ENCODE results near the gene COL15A1. TPM values are rescaled to one million over a fixed set of nuclear protein-coding genes. Genes with fewer than 3 reads are reported as not detected.

The COL15A1 gene
- total and polyA plus RNA-seq, 2 of the 13 experiments (the other 11 are each of a cell fraction or from before 2014, with no cell fraction given): not detected

- TF ChIP-seq, protein P1, sequence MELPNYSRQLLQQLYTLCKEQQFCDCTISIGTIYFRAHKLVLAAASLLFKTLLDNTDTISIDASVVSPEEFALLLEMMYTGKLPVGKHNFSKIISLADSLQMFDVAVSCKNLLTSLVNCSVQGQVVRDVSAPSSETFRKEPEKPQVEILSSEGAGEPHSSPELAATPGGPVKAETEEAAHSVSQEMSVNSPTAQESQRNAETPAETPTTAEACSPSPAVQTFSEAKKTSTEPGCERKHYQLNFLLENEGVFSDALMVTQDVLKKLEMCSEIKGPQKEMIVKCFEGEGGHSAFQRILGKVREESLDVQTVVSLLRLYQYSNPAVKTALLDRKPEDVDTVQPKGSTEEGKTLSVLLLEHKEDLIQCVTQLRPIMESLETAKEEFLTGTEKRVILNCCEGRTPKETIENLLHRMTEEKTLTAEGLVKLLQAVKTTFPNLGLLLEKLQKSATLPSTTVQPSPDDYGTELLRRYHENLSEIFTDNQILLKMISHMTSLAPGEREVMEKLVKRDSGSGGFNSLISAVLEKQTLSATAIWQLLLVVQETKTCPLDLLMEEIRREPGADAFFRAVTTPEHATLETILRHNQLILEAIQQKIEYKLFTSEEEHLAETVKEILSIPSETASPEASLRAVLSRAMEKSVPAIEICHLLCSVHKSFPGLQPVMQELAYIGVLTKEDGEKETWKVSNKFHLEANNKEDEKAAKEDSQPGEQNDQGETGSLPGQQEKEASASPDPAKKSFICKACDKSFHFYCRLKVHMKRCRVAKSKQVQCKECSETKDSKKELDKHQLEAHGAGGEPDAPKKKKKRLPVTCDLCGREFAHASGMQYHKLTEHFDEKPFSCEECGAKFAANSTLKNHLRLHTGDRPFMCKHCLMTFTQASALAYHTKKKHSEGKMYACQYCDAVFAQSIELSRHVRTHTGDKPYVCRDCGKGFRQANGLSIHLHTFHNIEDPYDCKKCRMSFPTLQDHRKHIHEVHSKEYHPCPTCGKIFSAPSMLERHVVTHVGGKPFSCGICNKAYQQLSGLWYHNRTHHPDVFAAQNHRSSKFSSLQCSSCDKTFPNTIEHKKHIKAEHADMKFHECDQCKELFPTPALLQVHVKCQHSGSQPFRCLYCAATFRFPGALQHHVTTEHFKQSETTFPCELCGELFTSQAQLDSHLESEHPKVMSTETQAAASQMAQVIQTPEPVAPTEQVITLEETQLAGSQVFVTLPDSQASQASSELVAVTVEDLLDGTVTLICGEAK (IDR thresholded peaks at IDR 0.05): no peak
- TF ChIP-seq, protein P1 (CRISPR knock-in tag; IDR thresholded peaks at IDR 0.05): no peak
Observed at GRCh38 chr9:98977813-98978212, 34.1 kb downstream of the COL15A1 start (continued).

- H4K20me1 ChIP-seq (ENCODE audit: insufficient read depth, low read length): no peaks in the 10 kb centered on the region
- no peak for FAIRE-seq
- H3K79me2 ChIP-seq (ENCODE audit: insufficient read depth, low read length): no peaks in the 10 kb centered on the region
- ChIA-PET POLR2A (no interaction called here), CTCF (ENCODE audit: low intra/inter-chr PET ratio, low total read pairs) (no interaction called here)
- no peaks in the 10 kb centered on the region for H3K36me3 ChIP-seq (replicated peaks in 1 of 2; ENCODE audit: control insufficient read depth in 1 of 2, insufficient read depth in 2 of 2, low read length in 2 of 2)
- H3K9me3 ChIP-seq (ENCODE audit: low read length): no peaks in the 10 kb centered on the region
- peaks cover 6% of the 10 kb centered on the region for H3K4me1 ChIP-seq (ENCODE audit: insufficient read depth, low read length)
- H2AFZ ChIP-seq (ENCODE audit: low read length): no peak overlapping the region
- H3K27me3 ChIP-seq (ENCODE audit: control insufficient read depth in 1 of 2, insufficient read depth in 2 of 2, low read length in 2 of 2): peaks cover 3 to 35% of the 10 kb centered on the region in 2 experiments; a peak in 3 of 5 replicates
- WGBS (ENCODE audit: low lambda C conversion rate): under 1% methylated on average over 4 of the region's 5 CpGs
- H3K4me3 ChIP-seq (replicated peaks in 1 of 3; ENCODE audit: insufficient read depth in 1 of 3, low read depth in 2 of 3, low read length in 3 of 3): no peak overlapping the region
- H3K9ac ChIP-seq (ENCODE audit: insufficient read depth, low read depth, low read length): no peak overlapping the region
- H3K4me2 ChIP-seq (ENCODE audit: low read depth, low read length): no peak overlapping the region
- intact Hi-C loops (cut with micrococcal nuclease; ENCODE audit: unreplicated experiment) (no loop called here), in situ Hi-C loops (cut with HindIII; ENCODE audit: extremely low pct_ligation_motif_present, low pct_unique_long_range_greater_than_20kb) (loop anchor here (10.0 kb wide), 1 partner anchor 167 kb away; no protein-coding TSS in a partner anchor)
- BruUV-seq (replicated peaks): no TSS peak
- no peak for ATAC-seq
- H3K27ac ChIP-seq (ENCODE audit: extremely low read length, insufficient read depth, low read length): no peak overlapping the region
- DNase-seq (ENCODE audit: low spot score): no peak
- TF ChIP-seq HBP1 (CRISPR knock-in tag; IDR thresholded peaks at IDR 0.05; ENCODE audit: low read depth) (no peak), ZNF839 (CRISPR knock-in tag; IDR thresholded peaks at IDR 0.05; ENCODE audit: borderline replicate concordance) (no peak), HNRNPK (IDR thresholded peaks at IDR 0.05; ENCODE audit: low read depth, low read length, poor library complexity, severe bottlenecking) (no peak), TEAD2 (CRISPR knock-in tag; IDR thresholded peaks at IDR 0.05) (no peak), FIP1L1 (IDR thresholded peaks at IDR 0.05; ENCODE audit: borderline replicate concordance, insufficient read depth, low read depth, low read length) (no peak), ZNF577 (CRISPR knock-in tag; IDR thresholded peaks at IDR 0.05; ENCODE audit: borderline replicate concordance, low read depth) (no peak)
Observed at GRCh38 chr9:98978231-98978681, 34.5 kb downstream of the COL15A1 start.
